ENCODE data around the gene HECW1.

The HECW1 gene

GRCh38 chr7:43438897-43439479 is 326.5 kb downstream of the HECW1 start:
- H3K27ac ChIP-seq = no peak overlapping the region
- no peaks in the 10 kb centered on the region for H3K36me3 ChIP-seq
- no peaks in the 10 kb centered on the region for H3K9me3 ChIP-seq (ENCODE audit: severe bottlenecking)
- H3K4me3 ChIP-seq (ENCODE audit: low read depth, low read length) = no peak overlapping the region
- no peaks in the 10 kb centered on the region for H3K27me3 ChIP-seq (ENCODE audit: insufficient read depth, low read depth, severe bottlenecking)
- TF ChIP-seq, protein P1, sequence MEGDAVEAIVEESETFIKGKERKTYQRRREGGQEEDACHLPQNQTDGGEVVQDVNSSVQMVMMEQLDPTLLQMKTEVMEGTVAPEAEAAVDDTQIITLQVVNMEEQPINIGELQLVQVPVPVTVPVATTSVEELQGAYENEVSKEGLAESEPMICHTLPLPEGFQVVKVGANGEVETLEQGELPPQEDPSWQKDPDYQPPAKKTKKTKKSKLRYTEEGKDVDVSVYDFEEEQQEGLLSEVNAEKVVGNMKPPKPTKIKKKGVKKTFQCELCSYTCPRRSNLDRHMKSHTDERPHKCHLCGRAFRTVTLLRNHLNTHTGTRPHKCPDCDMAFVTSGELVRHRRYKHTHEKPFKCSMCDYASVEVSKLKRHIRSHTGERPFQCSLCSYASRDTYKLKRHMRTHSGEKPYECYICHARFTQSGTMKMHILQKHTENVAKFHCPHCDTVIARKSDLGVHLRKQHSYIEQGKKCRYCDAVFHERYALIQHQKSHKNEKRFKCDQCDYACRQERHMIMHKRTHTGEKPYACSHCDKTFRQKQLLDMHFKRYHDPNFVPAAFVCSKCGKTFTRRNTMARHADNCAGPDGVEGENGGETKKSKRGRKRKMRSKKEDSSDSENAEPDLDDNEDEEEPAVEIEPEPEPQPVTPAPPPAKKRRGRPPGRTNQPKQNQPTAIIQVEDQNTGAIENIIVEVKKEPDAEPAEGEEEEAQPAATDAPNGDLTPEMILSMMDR (IDR thresholded peaks at IDR 0.05; ENCODE audit: low read depth, low read length) = no peak
- no peak for DNase-seq

DNA sequence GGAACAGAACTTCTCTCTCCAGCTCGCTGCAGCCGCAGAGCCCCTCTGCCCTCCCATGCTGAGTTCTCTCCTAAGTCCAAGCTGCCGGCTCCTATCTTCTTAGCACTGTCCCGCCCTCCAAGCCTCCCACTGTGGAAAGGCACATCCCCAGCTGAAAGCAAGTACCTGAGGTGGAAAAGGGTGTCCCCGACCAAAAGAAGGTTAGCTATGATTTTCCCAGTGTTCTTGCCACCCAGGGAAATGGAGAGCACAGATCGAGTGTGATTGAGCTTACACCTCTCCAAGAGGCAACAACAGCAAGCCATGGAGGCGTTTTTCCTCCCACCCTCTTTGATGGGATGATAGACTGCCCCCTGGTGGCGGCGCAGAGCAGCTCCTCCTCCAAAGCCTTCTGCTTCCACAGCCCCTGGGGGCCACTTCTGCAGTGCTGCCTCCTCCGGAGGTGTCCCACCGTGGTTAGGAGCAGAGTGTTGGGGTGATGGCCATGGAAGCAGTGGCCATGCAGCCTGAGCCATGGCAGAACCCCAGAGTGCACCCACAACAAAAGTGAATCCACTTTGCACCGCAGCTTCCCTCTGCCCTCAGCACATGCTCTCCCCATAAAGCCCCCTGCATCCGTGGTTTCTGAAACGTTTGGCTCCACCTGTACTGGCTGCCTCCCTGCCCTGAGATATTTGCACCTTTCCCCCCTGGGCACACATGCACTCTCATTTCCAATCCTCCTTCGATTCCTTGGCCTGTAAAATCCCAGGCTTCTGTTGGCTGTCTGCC is 327.4 kb downstream of the HECW1 start:
- H3K27me3 ChIP-seq (ENCODE audit: insufficient read depth, low read depth, severe bottlenecking) = no peaks in the 10 kb centered on the region
- H3K9me3 ChIP-seq (ENCODE audit: severe bottlenecking) = no peaks in the 10 kb centered on the region
- H3K4me3 ChIP-seq (ENCODE audit: low read depth, low read length) = no peak overlapping the region
- DNase-seq = peak; percentile 73
- H3K36me3 ChIP-seq = no peaks in the 10 kb centered on the region
- H3K27ac ChIP-seq = no peak overlapping the region
- TF ChIP-seq, protein P1 (IDR thresholded peaks at IDR 0.05; ENCODE audit: low read depth, low read length) = peak; percentile 94

DNA sequence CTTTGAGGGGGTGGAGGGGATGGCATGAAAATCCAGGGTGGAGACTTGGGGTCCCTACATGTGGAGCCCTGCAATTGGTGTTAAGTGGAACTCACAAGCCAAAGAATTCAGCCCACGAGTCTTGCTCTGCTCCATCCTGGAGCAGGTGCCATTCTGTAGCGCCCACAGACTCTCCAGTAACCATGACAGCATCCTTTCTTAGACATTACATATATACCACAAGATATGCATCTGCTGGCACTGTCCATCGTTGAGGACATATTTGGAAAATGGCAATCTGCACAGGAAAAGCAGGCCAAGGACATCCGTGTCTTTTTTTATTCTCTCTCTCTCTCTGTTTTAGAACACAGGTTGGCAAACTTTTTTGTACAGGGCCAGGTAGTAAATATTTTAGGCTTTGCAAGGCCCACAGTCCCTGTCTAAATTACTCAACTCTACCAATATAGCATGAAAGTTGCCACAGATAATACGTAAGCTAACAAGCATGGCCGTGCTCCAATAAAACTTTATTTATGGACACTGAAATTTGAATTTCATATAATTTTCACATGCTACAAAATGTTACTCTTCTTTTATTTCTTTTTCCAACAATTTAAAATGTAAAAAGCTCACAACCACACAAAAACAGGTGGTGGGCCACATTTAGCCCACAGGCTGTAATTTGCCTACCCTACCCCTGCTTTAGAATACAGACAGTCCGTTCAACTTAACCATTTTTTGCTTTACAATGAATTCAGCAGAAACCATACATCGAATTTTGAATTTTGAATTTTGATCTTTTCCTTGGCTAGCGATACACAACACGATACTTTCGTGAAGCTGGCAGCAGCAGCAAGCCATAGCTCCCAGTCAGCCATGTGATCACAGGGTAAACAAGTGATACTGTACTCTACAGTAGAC is 329.0 kb downstream of the HECW1 start:
- DNase-seq = no peak
- TF ChIP-seq, protein P1 (IDR thresholded peaks at IDR 0.05; ENCODE audit: low read depth, low read length) = no peak
- Histone ChIP-seq H3K36me3 (no peaks in the 10 kb centered on the region), H3K9me3 (ENCODE audit: severe bottlenecking) (no peaks in the 10 kb centered on the region), H3K27ac (no peak overlapping the region), H3K4me3 (ENCODE audit: low read depth, low read length) (no peak overlapping the region), H3K27me3 (ENCODE audit: insufficient read depth, low read depth, severe bottlenecking) (no peaks in the 10 kb centered on the region)

DNA sequence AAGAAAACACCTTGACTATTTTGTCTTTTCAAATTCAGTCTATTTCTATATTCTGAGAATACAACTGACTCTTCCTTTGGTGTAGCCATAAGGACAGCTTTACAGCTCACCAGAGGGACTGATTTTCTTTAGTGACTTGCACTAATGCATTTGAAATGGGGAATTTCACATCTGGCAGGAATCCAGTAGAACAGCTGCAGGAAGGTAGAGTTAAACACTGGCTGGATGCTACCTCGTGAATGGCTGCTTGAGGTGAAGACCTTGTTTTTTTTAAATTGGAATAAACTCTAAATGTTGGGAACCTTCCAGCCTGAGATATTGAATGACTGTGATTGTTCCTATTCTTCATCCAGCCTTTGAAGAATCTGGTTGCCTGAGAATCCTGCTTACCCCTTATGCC is 330.9 kb downstream of the HECW1 start:
- Histone ChIP-seq H3K4me3 (ENCODE audit: low read depth, low read length) (no peak overlapping the region), H3K9me3 (ENCODE audit: severe bottlenecking) (no peaks in the 10 kb centered on the region), H3K27me3 (ENCODE audit: insufficient read depth, low read depth, severe bottlenecking) (no peaks in the 10 kb centered on the region), H3K36me3 (no peaks in the 10 kb centered on the region), H3K27ac (no peak overlapping the region)
- no peak for DNase-seq
- TF ChIP-seq, protein P1 (IDR thresholded peaks at IDR 0.05; ENCODE audit: low read depth, low read length) = no peak

DNA sequence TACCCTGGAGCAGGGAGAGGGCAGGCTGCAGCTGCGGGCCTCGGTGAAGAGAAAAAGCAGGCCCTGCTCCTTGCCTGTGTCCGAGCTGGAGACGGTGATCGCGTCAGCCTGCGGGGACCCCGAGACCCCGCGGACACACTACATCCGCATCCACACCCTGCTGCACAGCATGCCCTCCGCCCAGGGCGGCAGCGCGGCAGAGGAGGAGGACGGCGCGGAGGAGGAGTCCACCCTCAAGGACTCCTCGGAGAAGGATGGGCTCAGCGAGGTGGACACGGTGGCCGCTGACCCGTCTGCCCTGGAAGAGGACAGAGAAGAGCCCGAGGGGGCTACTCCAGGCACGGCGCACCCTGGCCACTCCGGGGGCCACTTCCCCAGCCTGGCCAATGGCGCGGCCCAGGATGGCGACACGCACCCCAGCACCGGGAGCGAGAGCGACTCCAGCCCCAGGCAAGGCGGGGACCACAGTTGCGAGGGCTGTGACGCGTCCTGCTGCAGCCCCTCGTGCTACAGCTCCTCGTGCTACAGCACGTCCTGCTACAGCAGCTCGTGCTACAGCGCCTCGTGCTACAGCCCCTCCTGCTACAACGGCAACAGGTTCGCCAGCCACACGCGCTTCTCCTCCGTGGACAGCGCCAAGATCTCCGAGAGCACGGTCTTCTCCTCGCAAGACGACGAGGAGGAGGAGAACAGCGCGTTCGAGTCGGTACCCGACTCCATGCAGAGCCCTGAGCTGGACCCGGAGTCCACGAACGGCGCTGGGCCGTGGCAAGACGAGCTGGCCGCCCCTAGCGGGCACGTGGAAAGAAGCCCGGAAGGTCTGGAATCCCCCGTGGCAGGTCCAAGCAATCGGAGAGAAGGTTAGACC is 332.5 kb downstream of the HECW1 start:
- H3K36me3 ChIP-seq = no peaks in the 10 kb centered on the region
- H3K27ac ChIP-seq = no peak overlapping the region
- TF ChIP-seq, protein P1 (IDR thresholded peaks at IDR 0.05; ENCODE audit: low read depth, low read length) = no peak
- H3K27me3 ChIP-seq (ENCODE audit: insufficient read depth, low read depth, severe bottlenecking) = no peaks in the 10 kb centered on the region
- DNase-seq = no peak
- no peak overlapping the region for H3K4me3 ChIP-seq (ENCODE audit: low read depth, low read length)
- no peaks in the 10 kb centered on the region for H3K9me3 ChIP-seq (ENCODE audit: severe bottlenecking)
